Measurements from ENCODE around the gene CACNA1G.

CACNA1G gene

GRCh38 chr17:50658616-50659015, 98.1 kb downstream of the CACNA1G start:
- no peak overlapping the region for H3K4me3 ChIP-seq (ENCODE audit: low read length)
- no peaks in the 10 kb centered on the region for H3K9me3 ChIP-seq (ENCODE audit: control insufficient read depth, low read depth, low read length)
- H3K36me3 ChIP-seq (ENCODE audit: control insufficient read depth, low read depth, low read length) = no peaks in the 10 kb centered on the region
- no peaks in the 10 kb centered on the region for H3K27me3 ChIP-seq (ENCODE audit: control insufficient read depth, insufficient read depth, low read length)
- H3K9ac ChIP-seq (ENCODE audit: low read length) = no peak overlapping the region
- H3K4me1 ChIP-seq (ENCODE audit: control insufficient read depth, low read depth, low read length) = peaks cover 4% of the 10 kb centered on the region
- H3K27ac ChIP-seq (ENCODE audit: low read length) = no peak overlapping the region

GRCh38 chr17:50659179-50659578, 98.7 kb downstream of the CACNA1G start:
- Histone ChIP-seq H3K9me3 (ENCODE audit: control insufficient read depth, low read depth, low read length) (no peaks in the 10 kb centered on the region), H3K36me3 (ENCODE audit: control insufficient read depth, low read depth, low read length) (no peaks in the 10 kb centered on the region), H3K4me3 (ENCODE audit: low read length) (no peak overlapping the region), H3K9ac (ENCODE audit: low read length) (no peak overlapping the region), H3K4me1 (ENCODE audit: control insufficient read depth, low read depth, low read length) (peaks cover 4% of the 10 kb centered on the region), H3K27ac (ENCODE audit: low read length) (no peak overlapping the region), H3K27me3 (ENCODE audit: control insufficient read depth, insufficient read depth, low read length) (no peaks in the 10 kb centered on the region)

GRCh38 chr17:50660042-50660886, 99.7 kb downstream of the CACNA1G start:
- Histone ChIP-seq H3K36me3 (ENCODE audit: control insufficient read depth, low read depth, low read length) (no peaks in the 10 kb centered on the region), H3K9me3 (ENCODE audit: control insufficient read depth, low read depth, low read length) (no peaks in the 10 kb centered on the region), H3K4me3 (ENCODE audit: low read length) (no peak overlapping the region), H3K4me1 (ENCODE audit: control insufficient read depth, low read depth, low read length) (peaks cover 4% of the 10 kb centered on the region), H3K27ac (ENCODE audit: low read length) (no peak overlapping the region), H3K9ac (ENCODE audit: low read length) (no peak overlapping the region), H3K27me3 (ENCODE audit: control insufficient read depth, insufficient read depth, low read length) (no peaks in the 10 kb centered on the region)

GRCh38 chr17:50660887-50661345, 100.4 kb downstream of the CACNA1G start:
- Histone ChIP-seq H3K4me1 (ENCODE audit: control insufficient read depth, low read depth, low read length) (peaks cover 4% of the 10 kb centered on the region), H3K27ac (ENCODE audit: low read length) (no peak overlapping the region), H3K9me3 (ENCODE audit: control insufficient read depth, low read depth, low read length) (no peaks in the 10 kb centered on the region), H3K36me3 (ENCODE audit: control insufficient read depth, low read depth, low read length) (no peaks in the 10 kb centered on the region), H3K9ac (ENCODE audit: low read length) (no peak overlapping the region), H3K4me3 (ENCODE audit: low read length) (no peak overlapping the region), H3K27me3 (ENCODE audit: control insufficient read depth, insufficient read depth, low read length) (no peaks in the 10 kb centered on the region)

GRCh38 chr17:50661348-50661747, 100.8 kb downstream of the CACNA1G start:
- H3K36me3 ChIP-seq (ENCODE audit: control insufficient read depth, low read depth, low read length) = no peaks in the 10 kb centered on the region
- H3K27me3 ChIP-seq (ENCODE audit: control insufficient read depth, insufficient read depth, low read length) = no peaks in the 10 kb centered on the region
- H3K27ac ChIP-seq (ENCODE audit: low read length) = no peak overlapping the region
- no peak overlapping the region for H3K4me3 ChIP-seq (ENCODE audit: low read length)
- no peaks in the 10 kb centered on the region for H3K9me3 ChIP-seq (ENCODE audit: control insufficient read depth, low read depth, low read length)
- no peak overlapping the region for H3K9ac ChIP-seq (ENCODE audit: low read length)
- H3K4me1 ChIP-seq (ENCODE audit: control insufficient read depth, low read depth, low read length) = peaks cover 4% of the 10 kb centered on the region

GRCh38 chr17:50661795-50662391, 101.4 kb downstream of the CACNA1G start:
- Histone ChIP-seq H3K27ac (ENCODE audit: low read length) (no peak overlapping the region), H3K27me3 (ENCODE audit: control insufficient read depth, insufficient read depth, low read length) (no peaks in the 10 kb centered on the region), H3K4me3 (ENCODE audit: low read length) (no peak overlapping the region), H3K36me3 (ENCODE audit: control insufficient read depth, low read depth, low read length) (no peaks in the 10 kb centered on the region), H3K9ac (ENCODE audit: low read length) (no peak overlapping the region), H3K4me1 (ENCODE audit: control insufficient read depth, low read depth, low read length) (peaks cover 4% of the 10 kb centered on the region), H3K9me3 (ENCODE audit: control insufficient read depth, low read depth, low read length) (no peaks in the 10 kb centered on the region)

GRCh38 chr17:50662632-50663225, 102.2 kb downstream of the CACNA1G start:
- no peak overlapping the region for H3K4me3 ChIP-seq (ENCODE audit: low read length)
- H3K9me3 ChIP-seq (ENCODE audit: control insufficient read depth, low read depth, low read length) = no peaks in the 10 kb centered on the region
- H3K9ac ChIP-seq (ENCODE audit: low read length) = no peak overlapping the region
- no peaks in the 10 kb centered on the region for H3K36me3 ChIP-seq (ENCODE audit: control insufficient read depth, low read depth, low read length)
- no peaks in the 10 kb centered on the region for H3K27me3 ChIP-seq (ENCODE audit: control insufficient read depth, insufficient read depth, low read length)
- peaks cover 4% of the 10 kb centered on the region for H3K4me1 ChIP-seq (ENCODE audit: control insufficient read depth, low read depth, low read length)
- no peak overlapping the region for H3K27ac ChIP-seq (ENCODE audit: low read length)

GRCh38 chr17:50663812-50664374, 103.4 kb downstream of the CACNA1G start:
- Histone ChIP-seq H3K9ac (ENCODE audit: low read length) (no peak overlapping the region), H3K4me1 (ENCODE audit: control insufficient read depth, low read depth, low read length) (peaks cover 10% of the 10 kb centered on the region)

GRCh38 chr17:50664788-50665458, 104.4 kb downstream of the CACNA1G start:
- Histone ChIP-seq H3K27ac (ENCODE audit: low read length) (no peak overlapping the region), H3K27me3 (ENCODE audit: control insufficient read depth, insufficient read depth, low read length) (no peaks in the 10 kb centered on the region), H3K4me3 (ENCODE audit: low read length) (no peak overlapping the region), H3K36me3 (ENCODE audit: control insufficient read depth, low read depth, low read length) (no peaks in the 10 kb centered on the region), H3K9me3 (ENCODE audit: control insufficient read depth, low read depth, low read length) (no peaks in the 10 kb centered on the region), H3K9ac (ENCODE audit: low read length) (no peak overlapping the region), H3K4me1 (ENCODE audit: control insufficient read depth, low read depth, low read length) (peaks cover 10% of the 10 kb centered on the region)

More at GRCh38 chr17:50663812-50664374, 103.4 kb downstream of the CACNA1G start:
- Histone ChIP-seq H3K27me3 (ENCODE audit: control insufficient read depth, insufficient read depth, low read length) (no peaks in the 10 kb centered on the region), H3K27ac (ENCODE audit: low read length) (no peak overlapping the region), H3K36me3 (ENCODE audit: control insufficient read depth, low read depth, low read length) (no peaks in the 10 kb centered on the region), H3K9me3 (ENCODE audit: control insufficient read depth, low read depth, low read length) (no peaks in the 10 kb centered on the region), H3K4me3 (ENCODE audit: low read length) (no peak overlapping the region)

- Histone ChIP-seq H3K27me3 (ENCODE audit: control insufficient read depth, insufficient read depth, low read length) (no peaks in the 10 kb centered on the region), H3K9me3 (ENCODE audit: control insufficient read depth, low read depth, low read length) (no peaks in the 10 kb centered on the region), H3K27ac (ENCODE audit: low read length) (no peak overlapping the region), H3K4me3 (ENCODE audit: low read length) (no peak overlapping the region), H3K9ac (ENCODE audit: low read length) (no peak overlapping the region), H3K4me1 (ENCODE audit: control insufficient read depth, low read depth, low read length) (peaks cover 10% of the 10 kb centered on the region), H3K36me3 (ENCODE audit: control insufficient read depth, low read depth, low read length) (no peaks in the 10 kb centered on the region)
Measured at GRCh38 chr17:50665838-50666237, 105.3 kb downstream of the CACNA1G start.

- Histone ChIP-seq H3K27me3 (ENCODE audit: control insufficient read depth, insufficient read depth, low read length) (no peaks in the 10 kb centered on the region), H3K9me3 (ENCODE audit: control insufficient read depth, low read depth, low read length) (no peaks in the 10 kb centered on the region), H3K4me1 (ENCODE audit: control insufficient read depth, low read depth, low read length) (peaks cover 10% of the 10 kb centered on the region), H3K4me3 (ENCODE audit: low read length) (no peak overlapping the region), H3K36me3 (ENCODE audit: control insufficient read depth, low read depth, low read length) (no peaks in the 10 kb centered on the region), H3K27ac (ENCODE audit: low read length) (no peak overlapping the region), H3K9ac (ENCODE audit: low read length) (no peak overlapping the region)
Measured at GRCh38 chr17:50666316-50666715, 105.8 kb downstream of the CACNA1G start.

Measured in iPS-18a (cell line).